Stimulated activated CD8-positive, alpha-beta memory T cell treated with anti-CD3 and anti-CD28 coated beads, Interleukin-7, amount 100 ng/mL, for 4 hours (primary cell): ENCODE measurements around the gene SAP130.
"Not testable (repeated sequence)": the region's sequence is repeated elsewhere in the genome, so short reads cannot be mapped to it uniquely, and the experiment has no call there.

Experiments
- DNase-seq, 2 donors: peaks; one replicate each; pipeline ENCODE4 v3.0.0-alpha.2; 2020; ENCODE audit warnings: low read depth in 2 of 2

SAP130 gene

DNA sequence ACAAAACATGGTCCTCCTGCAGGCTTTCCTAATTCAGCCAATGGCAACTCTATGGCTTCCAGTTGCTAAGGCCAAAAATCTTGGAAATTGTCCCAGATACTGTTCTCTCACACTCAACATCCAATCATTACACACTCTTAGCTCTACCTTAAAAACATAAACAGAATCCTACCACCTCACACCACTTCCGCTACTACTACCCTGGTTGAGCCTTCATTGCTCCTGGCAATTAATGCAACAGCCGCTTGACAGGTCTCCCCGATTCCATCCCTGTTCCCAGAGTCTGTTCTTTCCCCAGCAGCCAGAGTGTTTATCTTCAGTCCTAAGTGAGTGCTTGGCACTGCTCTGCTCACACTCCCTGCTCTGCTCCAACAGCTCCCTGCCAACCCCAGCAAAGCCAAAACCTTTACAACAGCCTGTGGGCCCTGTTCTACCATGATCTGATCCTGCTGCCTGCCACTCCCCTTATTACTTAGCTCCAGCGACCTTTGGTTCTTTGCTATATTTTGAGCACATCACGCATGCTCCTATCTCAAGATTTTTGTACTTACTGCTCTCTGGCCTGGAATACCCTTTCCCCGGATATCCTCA, 74.6 kb downstream of the SAP130 start:
- DNase-seq: no peak

DNA sequence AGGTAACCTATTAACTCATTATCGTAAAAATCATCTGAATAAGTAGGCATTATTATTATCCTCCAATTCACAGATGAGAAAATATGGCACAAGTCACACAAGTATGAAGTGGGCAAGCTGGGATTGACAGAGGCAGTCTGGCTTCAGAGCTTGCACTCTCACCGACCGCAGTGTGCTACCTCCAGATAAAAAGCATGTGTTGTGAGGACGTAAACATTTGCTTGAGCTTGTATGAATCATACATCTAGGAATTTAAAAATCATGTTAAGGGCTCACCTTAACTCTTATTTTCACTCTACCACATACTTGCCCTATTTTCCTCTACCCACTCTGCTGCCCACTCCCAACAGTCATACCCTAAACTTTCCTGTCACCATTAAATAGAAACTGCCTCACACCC, 76.8 kb downstream of the SAP130 start:
- no peak for DNase-seq

DNA sequence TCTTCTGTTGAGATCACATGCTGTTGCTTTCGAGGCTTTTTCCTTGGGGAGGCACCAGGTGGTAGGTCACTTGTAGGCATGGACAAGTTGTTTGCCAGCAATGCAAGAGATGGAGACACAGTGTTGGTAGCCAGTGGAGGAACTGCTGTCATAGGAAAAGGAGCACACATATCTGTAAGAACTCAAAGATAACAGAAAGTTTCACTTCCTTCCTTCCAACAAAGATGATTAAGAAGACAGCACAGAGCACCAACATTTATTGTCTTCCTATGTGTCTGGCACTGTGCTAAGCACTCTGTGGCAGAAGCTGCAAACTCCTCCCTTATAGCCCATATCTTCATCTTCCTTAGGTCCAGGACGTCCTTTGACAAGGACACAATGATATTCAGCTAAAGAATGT, 77.6 kb downstream of the SAP130 start:
- DNase-seq: no peak

DNA sequence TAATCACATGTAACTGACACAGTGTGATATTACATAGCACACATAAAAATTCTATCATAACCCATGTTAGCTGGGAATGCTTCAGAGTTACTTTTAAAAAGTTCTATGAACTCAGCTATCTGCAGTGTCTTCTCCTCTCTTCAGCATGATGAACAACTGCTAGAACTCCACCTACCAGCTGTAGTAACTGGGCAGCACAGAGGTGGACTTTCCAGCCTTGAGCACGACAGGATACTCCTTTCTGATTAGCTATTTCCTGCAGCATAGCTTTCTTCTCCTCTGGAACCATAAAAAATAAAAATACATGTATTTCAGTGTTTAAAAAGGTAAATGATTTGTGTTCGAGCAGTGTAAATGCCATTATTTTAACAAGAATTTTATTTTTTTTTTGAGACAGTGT, 82.6 kb downstream of the SAP130 start:
- DNase-seq: no peak

DNA sequence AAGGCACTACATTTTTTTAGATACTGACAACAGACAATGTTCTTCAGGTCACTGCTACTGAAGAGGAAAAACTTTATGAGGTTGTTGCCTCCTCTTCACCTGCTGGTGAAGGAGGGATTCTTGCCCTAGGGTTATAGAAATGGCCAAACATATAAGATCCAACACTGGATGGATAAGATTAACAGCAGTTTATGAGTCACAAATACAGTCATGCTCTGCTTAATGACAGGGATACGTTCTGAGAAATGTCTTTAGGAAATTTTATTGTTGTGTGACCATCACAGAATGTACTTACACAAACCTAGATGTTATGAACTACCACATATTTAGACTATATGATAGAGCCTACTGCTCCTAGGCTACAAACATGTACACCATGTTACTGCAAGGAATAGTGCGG, 84.7 kb downstream of the SAP130 start:
- DNase-seq: no peak

DNA sequence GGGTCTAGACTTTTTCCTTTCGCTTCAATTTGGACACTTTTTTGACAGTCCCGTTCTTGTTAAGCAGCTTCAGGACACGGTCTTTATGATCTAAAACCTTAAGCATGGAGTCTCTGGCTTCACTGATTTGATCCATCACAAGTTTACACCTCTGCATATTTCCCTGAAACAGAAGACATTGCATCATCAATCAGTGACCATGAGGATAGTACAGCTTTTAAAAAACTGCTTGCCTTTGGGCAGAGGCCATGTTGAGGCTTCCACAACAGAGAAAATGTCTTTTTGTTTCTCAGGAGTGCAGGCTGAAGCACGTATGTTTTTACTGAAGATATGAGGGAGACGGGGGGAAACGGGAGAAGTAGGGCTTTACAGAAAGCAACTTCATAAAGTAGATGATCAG, 85.9 kb downstream of the SAP130 start:
- no peak for DNase-seq

DNA sequence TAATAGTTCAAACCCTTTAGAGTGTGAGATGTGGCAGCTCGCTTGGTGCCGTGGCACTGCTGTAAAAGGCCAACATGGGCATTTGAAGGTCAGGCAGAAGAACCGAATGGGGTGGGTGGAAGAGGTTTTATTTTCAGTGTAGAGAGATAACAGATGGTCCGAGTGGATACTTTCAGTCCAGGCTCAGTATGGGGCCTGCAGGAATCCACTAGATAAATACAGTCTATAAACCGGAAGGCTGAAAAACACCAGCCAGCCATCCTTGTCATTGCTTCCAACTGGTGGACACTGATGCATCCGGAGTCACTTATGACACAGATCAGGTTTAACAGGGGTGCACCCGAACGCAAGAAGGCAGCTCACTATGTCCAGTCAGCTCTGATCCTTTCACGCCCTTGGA, 86.4 kb downstream of the SAP130 start:
- no peak for DNase-seq

DNA sequence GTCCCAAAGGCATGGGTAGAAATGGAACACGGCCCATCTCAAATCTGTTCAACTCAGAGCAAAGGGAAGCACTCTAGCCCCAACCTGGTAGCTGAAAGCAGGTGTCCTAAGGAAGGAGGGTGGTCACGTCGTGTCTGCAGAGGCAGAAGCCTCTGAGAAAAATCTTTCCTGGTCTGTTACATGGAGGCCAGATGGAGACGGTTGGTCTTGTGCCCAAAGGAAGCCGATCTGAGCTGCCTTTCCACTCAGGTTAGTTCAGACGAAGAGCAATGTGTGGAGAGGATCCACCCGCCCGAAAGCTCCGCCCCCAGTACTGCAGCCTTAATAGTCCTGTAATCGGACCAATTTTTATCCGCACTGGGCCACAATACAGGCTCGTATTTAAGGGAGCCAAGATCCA, 87.2 kb downstream of the SAP130 start:
- DNase-seq: no peak

DNA sequence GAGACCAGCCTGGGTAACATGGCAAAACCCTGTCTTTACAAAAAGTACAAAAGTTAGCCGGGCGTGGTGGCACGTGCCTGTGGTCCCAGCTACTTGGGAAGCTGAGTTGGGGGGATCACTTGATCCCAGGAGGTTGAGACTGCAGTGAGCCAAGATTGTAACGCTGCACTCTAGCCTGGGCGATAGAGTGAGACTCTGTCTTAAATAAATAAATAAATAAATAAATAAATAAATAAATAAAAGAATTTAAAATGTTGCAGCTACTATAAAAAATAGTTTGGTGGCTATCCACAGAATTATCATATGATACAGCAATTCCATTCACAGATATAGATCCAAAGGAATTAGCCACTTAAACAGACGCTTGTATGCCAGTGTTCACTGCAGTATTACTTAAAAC, 92.5 kb downstream of the SAP130 start:
- DNase-seq: no peak

DNA sequence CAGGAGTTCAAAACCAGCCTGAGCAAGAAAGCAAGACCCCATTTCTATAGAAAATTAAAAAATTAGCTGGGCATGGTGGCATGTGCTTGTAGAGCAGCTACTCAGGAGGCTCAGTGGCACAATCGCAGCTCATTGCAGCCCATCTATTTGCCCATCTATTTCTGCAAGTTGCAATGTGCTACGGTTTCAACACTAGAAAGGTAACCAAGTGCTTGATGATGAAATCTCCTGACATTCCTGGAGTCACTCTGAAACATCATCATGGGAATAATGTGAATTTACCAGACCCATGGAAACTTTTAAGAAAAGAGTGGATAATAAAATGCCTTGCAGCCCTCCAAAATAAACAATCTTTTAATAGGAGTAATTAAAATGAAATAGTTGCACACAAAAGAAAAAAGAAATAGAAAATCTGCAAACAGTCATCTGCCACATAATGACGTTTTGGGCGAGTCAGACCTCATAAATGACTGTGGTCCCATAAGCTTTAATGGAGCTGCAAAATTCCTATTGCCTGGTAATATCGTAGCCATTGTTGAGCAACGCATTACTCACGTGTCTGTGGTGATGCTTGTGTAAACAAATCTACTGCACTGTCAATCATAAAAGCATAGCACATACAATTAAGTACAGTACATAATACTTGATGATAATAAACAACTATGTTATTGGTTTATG, 95.5 kb downstream of the SAP130 start:
- DNase-seq: no peak

DNA sequence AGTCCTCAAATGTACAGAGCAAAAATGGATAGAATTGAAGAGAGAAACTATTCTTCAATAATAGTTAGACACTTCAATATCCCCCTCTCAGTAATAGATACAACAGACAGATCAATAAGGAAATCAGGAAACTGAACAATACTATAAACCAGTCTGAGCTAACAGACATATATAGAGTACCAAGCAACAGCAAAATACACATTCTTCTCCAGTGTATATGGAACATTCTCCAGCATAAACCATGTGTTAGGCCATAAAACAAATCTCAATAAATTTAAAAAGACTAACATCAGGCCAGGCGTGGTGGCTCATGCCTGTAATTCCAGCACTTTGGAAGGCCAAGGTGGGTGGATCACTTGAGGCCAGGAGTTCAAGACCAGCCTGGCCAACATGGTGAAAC, 98.4 kb downstream of the SAP130 start:
- no peak for DNase-seq

DNA sequence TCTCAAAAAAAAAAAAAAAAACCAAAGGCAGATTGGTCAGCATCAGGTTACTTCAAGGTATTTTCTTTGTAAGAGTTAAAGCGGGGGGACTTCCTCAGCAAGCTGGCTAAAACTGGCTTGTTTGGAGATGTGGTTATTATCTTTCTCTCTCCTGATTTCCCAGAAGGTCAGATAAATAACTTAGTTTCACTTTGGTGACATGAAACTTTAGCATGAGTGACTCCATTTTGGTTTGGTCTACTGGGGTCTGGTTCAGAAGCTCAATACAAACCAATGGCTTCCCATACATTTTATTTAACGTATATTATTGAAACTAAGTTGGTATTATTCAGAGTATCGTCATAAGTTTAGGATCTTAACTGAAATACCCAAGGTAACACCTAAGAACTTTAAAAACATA, 100.5 kb downstream of the SAP130 start:
- DNase-seq: no peak

DNA sequence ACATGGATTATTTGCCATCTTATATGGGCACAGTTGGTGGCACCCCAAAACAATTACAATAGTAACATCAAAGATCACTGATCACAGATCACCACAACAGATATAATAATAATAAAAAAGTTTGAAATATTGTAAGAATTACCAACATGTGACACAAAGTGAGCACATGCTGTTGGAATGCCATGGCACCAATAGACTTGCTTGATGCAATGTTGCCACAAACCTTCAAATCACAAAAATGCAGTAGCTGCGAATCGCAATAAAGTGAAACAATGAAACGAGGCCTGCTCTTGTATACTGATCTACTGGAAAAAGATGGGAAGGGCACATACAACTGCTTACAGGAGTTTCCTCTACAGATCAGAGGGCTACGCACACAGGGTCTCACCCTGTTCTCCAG, 109.9 kb downstream of the SAP130 start:
- no peak for DNase-seq

DNA sequence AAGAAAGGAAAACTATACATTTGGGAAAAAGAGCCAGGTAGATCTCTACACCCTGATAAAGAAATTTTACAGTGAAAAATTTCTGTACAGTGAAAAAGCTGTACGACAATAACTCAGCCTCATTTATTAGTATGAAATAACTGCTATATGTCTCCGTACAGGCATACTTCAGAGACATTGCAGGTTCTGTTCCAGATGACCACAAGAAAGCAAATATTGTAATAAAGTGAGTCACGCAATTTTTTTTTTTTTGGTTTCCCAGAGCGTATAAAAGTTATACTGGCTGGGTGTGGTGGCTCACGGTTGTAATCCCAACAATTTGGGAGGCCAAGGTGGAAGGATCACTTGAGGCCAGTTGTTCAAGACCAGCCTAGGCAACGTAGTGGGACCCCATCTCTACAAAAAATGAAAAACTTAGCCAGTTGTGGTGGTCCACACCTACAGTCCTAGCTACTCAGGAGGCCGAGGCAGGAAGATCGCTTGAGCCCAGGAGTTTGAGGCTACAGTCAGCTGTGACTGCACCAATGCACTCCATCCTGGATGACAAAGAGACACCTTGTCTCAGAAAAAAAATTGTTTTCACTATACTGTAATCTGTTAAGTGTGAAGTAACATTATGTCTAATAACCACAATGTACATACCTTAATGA, 113.9 kb downstream of the SAP130 start:
- no peak for DNase-seq

DNA sequence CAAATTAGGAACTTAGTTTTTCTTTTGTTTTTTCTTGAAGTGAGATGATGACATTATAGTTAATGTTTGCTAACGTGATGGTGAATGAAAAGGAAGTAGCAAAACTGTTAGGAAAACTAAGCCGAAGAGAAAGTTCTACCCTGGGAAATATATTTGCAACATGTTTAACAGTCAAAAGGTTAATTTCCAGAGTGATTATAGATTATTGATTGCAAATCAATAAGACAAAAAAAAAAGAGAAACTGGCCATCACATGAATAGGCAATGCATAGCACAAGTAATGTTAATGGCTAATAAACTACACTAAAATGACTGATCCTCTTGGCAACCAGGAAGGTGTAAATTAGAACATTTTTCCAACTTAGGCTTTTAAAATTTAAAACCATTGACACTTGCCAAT, 116.1 kb downstream of the SAP130 start:
- no peak for DNase-seq

DNA sequence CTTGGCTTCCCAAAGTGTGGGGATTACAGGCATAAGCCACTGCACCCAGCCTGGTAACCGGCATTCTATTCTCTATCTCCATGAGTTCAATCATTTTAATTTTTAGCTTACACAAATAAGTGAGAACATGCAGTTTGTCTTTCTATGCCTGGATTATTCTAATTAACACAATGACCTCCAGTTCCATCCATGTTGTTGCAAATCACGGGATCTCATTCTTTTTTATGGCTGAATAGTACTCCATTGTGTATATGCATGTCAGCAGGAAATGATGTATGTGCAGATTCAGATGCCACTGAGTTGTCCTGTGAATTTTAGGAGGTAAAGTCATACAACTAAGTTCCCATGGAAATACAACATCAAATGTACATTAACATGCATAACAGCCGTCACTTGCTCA, 117.4 kb downstream of the SAP130 start:
- DNase-seq: no peak

DNA sequence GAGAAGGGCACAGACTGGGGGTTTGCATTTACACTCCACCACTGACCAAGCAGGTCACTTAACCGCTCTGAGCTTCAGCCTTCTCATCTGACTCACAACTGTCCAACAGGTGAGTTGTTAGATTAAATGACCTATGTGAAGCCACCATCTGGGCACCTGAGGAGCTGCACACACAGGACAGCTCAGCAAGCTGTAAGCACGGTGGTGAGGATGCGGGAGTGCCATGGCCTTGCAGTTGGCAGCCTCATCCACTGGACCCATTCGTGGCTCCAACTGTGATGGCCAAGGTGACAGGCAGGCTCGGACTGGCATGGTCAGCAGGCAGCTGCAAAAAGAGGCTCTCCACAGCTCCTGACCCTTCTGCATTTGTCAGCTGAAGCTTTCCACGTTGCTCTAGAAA, 118.8 kb downstream of the SAP130 start:
- DNase-seq: no peak

DNA sequence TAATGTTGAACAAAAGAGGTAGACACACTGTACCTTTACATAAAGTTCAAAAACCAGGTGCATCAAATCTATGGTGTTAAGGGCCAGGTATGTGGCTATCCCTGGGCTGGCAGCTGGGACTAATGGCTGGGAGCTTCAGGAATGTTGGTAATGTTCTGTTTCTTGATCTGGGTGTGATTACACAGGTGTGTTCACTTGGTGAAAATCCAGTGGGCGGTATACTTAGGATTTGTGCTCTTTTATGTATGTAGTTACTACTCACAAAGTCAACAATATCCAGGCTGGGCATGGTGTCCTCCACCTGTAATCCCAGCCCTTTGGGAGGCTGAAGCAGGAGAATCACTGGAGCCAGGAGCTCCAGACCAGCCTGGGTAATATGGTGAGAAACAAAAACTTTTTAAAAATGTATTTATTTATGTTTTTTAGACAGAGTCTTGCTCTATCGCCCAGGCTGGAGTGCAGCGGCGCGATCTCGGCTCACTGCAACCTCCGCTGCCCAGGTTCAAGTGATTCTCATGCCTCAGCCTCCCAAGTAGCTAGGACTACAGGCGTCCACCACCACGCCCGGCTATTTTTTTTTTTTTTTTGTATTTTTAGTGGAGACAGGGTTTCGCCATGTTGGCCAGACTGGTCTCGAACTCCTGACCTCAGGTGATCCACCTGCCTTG, 120.0 kb downstream of the SAP130 start:
- not testable (repeated sequence) for DNase-seq

DNA sequence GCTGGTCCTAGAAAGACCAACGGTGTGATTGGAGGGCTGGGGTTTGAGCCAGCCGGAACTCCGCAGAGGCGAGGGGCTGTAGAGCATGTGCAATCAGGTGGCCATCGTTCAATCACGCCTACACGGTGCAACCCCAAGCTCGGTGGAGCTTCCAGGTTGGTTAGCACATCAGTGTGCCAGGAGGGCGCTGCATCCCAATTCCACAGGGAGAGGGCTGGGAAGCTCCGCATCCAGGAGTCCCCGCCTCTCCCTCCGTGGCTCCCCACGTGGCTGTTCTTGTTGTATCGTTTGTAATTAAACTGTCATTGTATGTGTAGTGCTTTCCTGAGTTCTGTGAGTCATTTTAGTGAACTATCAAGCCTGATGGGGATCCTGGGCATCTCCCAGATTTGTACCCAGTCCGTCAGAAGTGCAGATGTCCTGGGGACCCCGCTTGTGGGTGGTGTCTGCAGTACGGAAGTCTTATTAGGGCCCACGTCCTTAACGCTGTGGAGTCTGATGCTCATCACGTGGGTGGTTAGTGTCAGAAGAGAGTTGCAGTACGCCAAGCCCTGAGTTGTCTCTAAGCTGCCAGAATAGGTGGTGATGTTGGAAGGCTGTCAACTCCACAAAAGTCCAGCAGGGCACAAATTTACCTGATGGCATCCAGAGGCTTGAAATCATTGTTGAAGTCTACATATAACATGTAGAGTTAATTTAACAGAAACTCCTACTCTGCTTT, 121.5 kb downstream of the SAP130 start:
- DNase-seq: no peak

DNA sequence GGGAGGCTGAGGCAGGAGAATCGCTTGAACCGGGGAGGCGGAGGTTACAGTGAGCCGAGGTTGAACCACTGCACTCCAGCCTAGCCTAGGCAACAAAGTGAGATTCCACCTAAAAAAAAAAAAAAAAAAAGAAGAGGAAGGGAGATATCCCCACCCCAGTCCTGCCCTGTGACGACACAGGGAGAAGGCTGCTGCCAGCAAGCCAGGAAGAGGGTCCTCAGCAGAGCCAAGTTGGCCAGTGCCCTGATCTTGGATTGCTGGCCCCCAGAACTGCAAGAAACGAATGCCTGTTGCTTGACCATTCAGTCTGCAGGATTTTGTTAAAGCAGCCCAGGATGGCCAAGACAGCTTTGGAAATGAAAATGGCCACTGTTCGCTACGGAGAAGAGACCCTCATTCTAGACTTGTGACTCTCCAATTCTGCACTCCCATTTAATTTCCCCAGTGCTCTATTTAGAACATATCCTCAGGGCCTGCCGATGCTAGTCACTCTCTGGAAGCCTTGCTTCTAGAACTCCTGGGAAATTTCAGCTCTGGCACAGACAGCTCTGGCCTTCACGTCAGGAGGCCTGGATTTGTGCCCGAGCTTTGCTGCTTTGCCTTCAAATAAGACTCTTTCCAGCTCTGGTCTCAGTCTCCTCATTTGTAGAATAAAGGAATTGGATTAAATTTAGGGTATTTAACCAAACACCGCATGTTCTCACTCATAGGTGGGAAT, 126.4 kb downstream of the SAP130 start:
- DNase-seq: no peak

DNA sequence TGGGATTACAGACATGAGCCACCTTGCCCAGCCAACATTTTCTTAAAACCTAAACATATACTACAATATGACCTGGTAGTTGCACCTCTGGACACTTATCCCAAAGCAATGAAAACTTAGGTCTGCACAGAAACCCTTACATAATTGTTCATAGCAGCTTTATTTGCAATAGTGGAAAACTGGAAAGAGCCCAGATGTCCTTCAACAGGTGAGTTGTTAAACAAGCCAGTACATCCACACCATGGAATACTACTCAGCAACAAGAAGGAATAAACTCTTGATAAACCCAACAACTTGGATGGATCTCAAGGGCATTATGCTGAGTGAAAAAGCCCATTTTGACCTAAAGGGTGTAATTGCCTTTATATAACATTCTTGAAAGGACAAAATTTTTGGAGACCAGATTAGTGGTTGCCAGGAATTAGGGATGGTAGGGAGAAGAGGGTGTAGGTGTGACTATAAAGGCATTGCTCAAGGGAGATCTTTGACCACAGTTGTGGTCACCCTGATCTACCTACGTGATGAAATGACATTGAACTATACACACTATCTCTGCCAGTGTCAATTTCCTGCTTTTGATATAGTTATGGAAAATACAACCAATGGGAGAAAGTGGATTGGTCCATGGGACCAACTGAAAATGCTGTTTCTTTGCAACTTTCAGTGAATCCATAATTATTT, 130.2 kb downstream of the SAP130 start:
- DNase-seq: no peak
